ENCODE measurements around the gene ACBD4. TPM values are rescaled to one million over a fixed set of nuclear protein-coding genes. Genes with fewer than 3 reads are reported as not detected.

ACBD4 gene
- total and polyA plus RNA-seq, 10 of the 15 experiments (the other 5 are each of a cell fraction or from before 2014, with no cell fraction given), result 0.20 to 13.8 (median 6.9) TPM

- no peak for TF ChIP-seq ZNF622 (IDR thresholded peaks at IDR 0.05)
- TF ChIP-seq PAX8 (IDR thresholded peaks at IDR 0.05), result no peak
- no peak for TF ChIP-seq PAX5 (IDR thresholded peaks at IDR 0.05; ENCODE audit: borderline replicate concordance, low read depth, low read length)
- TF ChIP-seq POU2F2 (IDR thresholded peaks at IDR 0.05; ENCODE audit: borderline replicate concordance, low read depth, low read length), result peak; percentile 96
- TF ChIP-seq SPI1 (IDR thresholded peaks at IDR 0.05; ENCODE audit: borderline replicate concordance, insufficient read depth, low read depth, low read length), result no peak
- no peak for TF ChIP-seq PRDM15 (CRISPR knock-in tag; IDR thresholded peaks at IDR 0.05)
- TF ChIP-seq ASH2L (IDR thresholded peaks at IDR 0.05; ENCODE audit: borderline replicate concordance, low read depth), result peak; percentile 62; the same call in 1 of the 2 replicates
- TF ChIP-seq YBX1 (IDR thresholded peaks at IDR 0.05), result no peak
- TF ChIP-seq MXI1 (IDR thresholded peaks at IDR 0.05; ENCODE audit: low read depth, low read length), result peak; percentile 58; the same call in 1 of the 2 replicates
- no peak for TF ChIP-seq KDM1A (IDR thresholded peaks at IDR 0.05; ENCODE audit: borderline replicate concordance)
- peak; percentile 93 for TF ChIP-seq STAT1 (conservative IDR thresholded peaks at IDR 0.05)
- TF ChIP-seq IKZF2 (IDR thresholded peaks at IDR 0.05), result peak in 1 of 2 experiments; percentile 26; a peak in 1 of 4 replicates
- TF ChIP-seq TAF1 (IDR thresholded peaks at IDR 0.05; ENCODE audit: borderline replicate concordance, low read depth, low read length), result peak; percentile 77
- peak; percentile 74 for TF ChIP-seq RAD51 (IDR thresholded peaks at IDR 0.05)
- TF ChIP-seq SP1 (IDR thresholded peaks at IDR 0.05; ENCODE audit: low read depth, low read length), result peak; percentile 48
- peak; percentile 53; the same call in 1 of the 2 replicates for TF ChIP-seq GABPA (IDR thresholded peaks at IDR 0.05; ENCODE audit: low read depth)
- no peak for TF ChIP-seq NRF1 (conservative IDR thresholded peaks at IDR 0.05; ENCODE audit: low read depth, low read length)
- no peak; the same call in 1 of the 2 replicates for TF ChIP-seq ZBED1 (IDR thresholded peaks at IDR 0.05; ENCODE audit: borderline replicate concordance)
- peak; percentile 22 for TF ChIP-seq SMAD1 (IDR thresholded peaks at IDR 0.05; ENCODE audit: low read depth, partially characterized antibody)
- TF ChIP-seq, protein P1, sequence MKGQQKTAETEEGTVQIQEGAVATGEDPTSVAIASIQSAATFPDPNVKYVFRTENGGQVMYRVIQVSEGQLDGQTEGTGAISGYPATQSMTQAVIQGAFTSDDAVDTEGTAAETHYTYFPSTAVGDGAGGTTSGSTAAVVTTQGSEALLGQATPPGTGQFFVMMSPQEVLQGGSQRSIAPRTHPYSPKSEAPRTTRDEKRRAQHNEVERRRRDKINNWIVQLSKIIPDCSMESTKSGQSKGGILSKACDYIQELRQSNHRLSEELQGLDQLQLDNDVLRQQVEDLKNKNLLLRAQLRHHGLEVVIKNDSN (IDR thresholded peaks at IDR 0.05; ENCODE audit: borderline replicate concordance, extremely low read length, insufficient read depth, low read depth, low read length), result no peak
- TF ChIP-seq KLF5 (IDR thresholded peaks at IDR 0.05; ENCODE audit: partially characterized antibody), result peak; percentile 98
- TF ChIP-seq BRCA1 (IDR thresholded peaks at IDR 0.05; ENCODE audit: low read depth, low read length), result no peak
- no peak for TF ChIP-seq NR2C2 (IDR thresholded peaks at IDR 0.05; ENCODE audit: borderline replicate concordance, control insufficient read depth, insufficient read length, low read depth)
- TF ChIP-seq, protein P2, sequence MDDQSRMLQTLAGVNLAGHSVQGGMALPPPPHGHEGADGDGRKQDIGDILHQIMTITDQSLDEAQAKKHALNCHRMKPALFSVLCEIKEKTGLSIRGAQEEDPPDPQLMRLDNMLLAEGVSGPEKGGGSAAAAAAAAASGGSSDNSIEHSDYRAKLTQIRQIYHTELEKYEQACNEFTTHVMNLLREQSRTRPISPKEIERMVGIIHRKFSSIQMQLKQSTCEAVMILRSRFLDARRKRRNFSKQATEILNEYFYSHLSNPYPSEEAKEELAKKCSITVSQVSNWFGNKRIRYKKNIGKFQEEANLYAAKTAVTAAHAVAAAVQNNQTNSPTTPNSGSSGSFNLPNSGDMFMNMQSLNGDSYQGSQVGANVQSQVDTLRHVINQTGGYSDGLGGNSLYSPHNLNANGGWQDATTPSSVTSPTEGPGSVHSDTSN (IDR thresholded peaks at IDR 0.05; ENCODE audit: insufficient replicate concordance, low read depth, low read length), result peak; percentile 88
- TF ChIP-seq JUND (IDR thresholded peaks at IDR 0.05; ENCODE audit: low read depth, low read length), result peak; percentile 96
Observed at GRCh38 chr17:45147581-45148182, 12.2 kb downstream of the ACBD4 start (continued).

Measured in GM12878 (cell line).